Stimulated activated CD4-positive, alpha-beta T cell treated with anti-CD3 and anti-CD28 coated beads, TNF-alpha, amount 100 ng/mL, for 1 hour (primary cell): ENCODE results near the gene QDPR.

ENCODE experiments used
- DNase-seq, 3 donors: peaks; one replicate each; pipeline ENCODE4 v3.0.0-alpha.2; 2020; ENCODE audit warnings: low read depth in 3 of 3, low spot score in 1 of 3

Gene QDPR

DNA sequence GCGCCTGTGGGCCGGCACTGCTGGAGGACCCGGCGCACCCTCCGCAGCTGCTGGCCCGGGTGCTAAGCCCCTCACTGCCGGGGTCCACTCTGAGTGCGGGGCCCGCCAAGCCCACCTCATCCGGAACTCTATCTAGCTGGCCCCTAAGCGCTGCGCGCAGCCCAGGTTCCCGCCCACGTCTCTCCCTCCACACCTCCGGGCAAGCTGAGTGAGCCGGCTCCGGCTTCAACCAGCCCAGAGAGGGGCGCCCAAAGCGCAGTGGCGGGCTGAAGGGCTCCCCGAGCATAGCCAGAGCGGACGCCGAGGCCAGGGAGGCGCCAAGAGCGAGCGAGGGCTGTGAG is 75.2 kb downstream of the QDPR start:
- no peak for DNase-seq
